HepG2 (cell line): ENCODE measurements around the gene PDE9A. TPM values are rescaled to one million over a fixed set of nuclear protein-coding genes. Genes with fewer than 3 reads are reported as not detected.

Source experiments
- AGO2 ChIP-seq: fragments of 200-400 bp; formaldehyde crosslinking; optimal IDR thresholded peaks from 2 replicates; pipeline ENCODE3; 2017; ENCODE audit warnings: mild to moderate bottlenecking, low read depth, low read length, moderate library complexity
- ARNT ChIP-seq: fragments of 450-650 bp; IDR thresholded peaks from 2 replicates; pipeline ENCODE4 v1.6.1; 2017
- DNMT1 ChIP-seq: sonication (generic); formaldehyde crosslinking; IDR thresholded peaks from 2 replicates; pipeline ENCODE4 v1.5.1; 2020; ENCODE audit warnings: mild to moderate bottlenecking, missing genetic modification reagents
- DPF2 ChIP-seq: sonication (generic); formaldehyde crosslinking; IDR thresholded peaks from 2 replicates; pipeline ENCODE4 v1.4.0; 2020; ENCODE audit warnings: mild to moderate bottlenecking, low read depth, missing genetic modification reagents, borderline replicate concordance
- EP300 ChIP-seq, 3 experiments: sonication (generic) in 1 of 3; formaldehyde crosslinking in 1 of 3; IDR thresholded peaks; 2 replicates each; pipeline versions ENCODE4 v1.5.1 to v1.6.1; 2011 to 2020; ENCODE audit warnings: low read depth in 2 of 3, low read length in 2 of 3, borderline replicate concordance in 1 of 3, improper control_type of control experiment in 1 of 3, mild to moderate bottlenecking in 1 of 3, missing genetic modification reagents in 1 of 3, moderate library complexity in 1 of 3
- FOXM1 ChIP-seq: sonication (generic); formaldehyde crosslinking; IDR thresholded peaks from 2 replicates; pipeline ENCODE4 v1.5.0; 2020; ENCODE audit warnings: missing genetic modification reagents
- HES4 ChIP-seq: sonication (generic); formaldehyde crosslinking; IDR thresholded peaks from 2 replicates; pipeline ENCODE4 v1.9.0; 2021; ENCODE audit warnings: mild to moderate bottlenecking, missing genetic modification reagents, borderline replicate concordance
- HHEX ChIP-seq: IDR thresholded peaks from 2 replicates; pipeline ENCODE4 v1.6.1; 2016; ENCODE audit warnings: control low read depth
- IKZF1 ChIP-seq: fragments of 450-650 bp; IDR thresholded peaks from 2 replicates; pipeline ENCODE4 v1.7.1; 2016
- KAT8 ChIP-seq: IDR thresholded peaks from 2 replicates; pipeline ENCODE4 v1.6.1; 2016; ENCODE audit warnings: missing genetic modification reagents, missing compliant biosample characterization
- KDM3A ChIP-seq: IDR thresholded peaks from 2 replicates; pipeline ENCODE4 v1.6.1; 2018; ENCODE audit warnings: low read depth, missing compliant biosample characterization
- MAX ChIP-seq: IDR thresholded peaks from 2 replicates; pipeline ENCODE4 v1.6.1; 2012; ENCODE audit warnings: inconsistent platforms
- MXI1 ChIP-seq: IDR thresholded peaks from 3 replicates; pipeline ENCODE4 v1.6.1; 2012; ENCODE audit warnings: low read depth, low read length, inconsistent platforms, borderline replicate concordance
- PPARG ChIP-seq: conservative IDR thresholded peaks from 2 replicates; pipeline ENCODE4 v1.6.1; 2016; ENCODE audit warnings: missing biosample characterization, missing genetic modification reagents
- REST ChIP-seq, 2 experiments: IDR thresholded peaks; 2 replicates each; pipeline ENCODE4 v1.6.1; 2011 to 2012; ENCODE audit warnings: low read length in 2 of 2, borderline replicate concordance in 1 of 2, low read depth in 1 of 2, mild to moderate bottlenecking in 1 of 2, moderate library complexity in 1 of 2
- RXRA ChIP-seq: sonication (generic); formaldehyde crosslinking; IDR thresholded peaks from 2 replicates; pipeline ENCODE4 v1.5.1; 2020; ENCODE audit warnings: missing genetic modification reagents
- SOX13 ChIP-seq, 3 experiments: fragments of 450-650 bp in 1 of 3; sonication (generic) in 1 of 3; formaldehyde crosslinking in 1 of 3; IDR thresholded peaks in 2 of 3; conservative IDR thresholded peaks in 1 of 3; 2 replicates each; pipeline versions ENCODE4 v1.5.0 to v1.6.1; 2016 to 2020; ENCODE audit warnings: antibody characterized with exemption in 1 of 3, mild to moderate bottlenecking in 1 of 3, missing compliant biosample characterization in 1 of 3, missing genetic modification reagents in 1 of 3, moderate library complexity in 1 of 3
- TCF12 ChIP-seq, 2 experiments: fragments of 450-650 bp in 1 of 2; sonication (generic) in 1 of 2; formaldehyde crosslinking in 1 of 2; IDR thresholded peaks; 2 replicates each; pipeline versions ENCODE4 v1.6.1 to v1.8.0; 2017 to 2022; ENCODE audit warnings: antibody characterized with exemption in 1 of 2, mild to moderate bottlenecking in 1 of 2, missing genetic modification reagents in 1 of 2, moderate library complexity in 1 of 2
- ZBTB1 ChIP-seq: sonication (generic); formaldehyde crosslinking; IDR thresholded peaks from 2 replicates; pipeline ENCODE4 v1.4.0; 2020; ENCODE audit warnings: missing genetic modification reagents, borderline replicate concordance
- ZBTB21 ChIP-seq: sonication (generic); formaldehyde crosslinking; IDR thresholded peaks from 2 replicates; pipeline ENCODE4 v1.4.0; 2020; ENCODE audit warnings: missing genetic modification reagents
- ZFP36 ChIP-seq: fragments of 150-350 bp; IDR thresholded peaks from 2 replicates; pipeline ENCODE4 v1.6.1; 2018; ENCODE audit warnings: borderline replicate concordance, low read length, low read depth; ENCODE audit not compliant: partially characterized antibody
- ZMAT3 ChIP-seq: sonication (generic); formaldehyde crosslinking; conservative IDR thresholded peaks from 2 replicates; pipeline ENCODE4 v1.7.0; 2021; ENCODE audit warnings: missing genetic modification reagents
- ZNF446 ChIP-seq: sonication (generic); formaldehyde crosslinking; IDR thresholded peaks from 2 replicates; pipeline ENCODE4 v1.5.0; 2020; ENCODE audit warnings: mild to moderate bottlenecking, missing genetic modification reagents
- ZSCAN30 ChIP-seq: sonication (generic); formaldehyde crosslinking; IDR thresholded peaks from 2 replicates; pipeline ENCODE4 v1.5.0; 2020; ENCODE audit warnings: mild to moderate bottlenecking, missing genetic modification reagents
- ZSCAN5A ChIP-seq: sonication (generic); formaldehyde crosslinking; IDR thresholded peaks from 2 replicates; pipeline ENCODE4 v1.8.0; 2022; ENCODE audit warnings: mild to moderate bottlenecking, missing genetic modification reagents, borderline replicate concordance
- polyA plus RNA-seq, 8 experiments: library from polyadenylated mRNA; depleted of rRNA in 3 of 8; stranded (reverse) in 7 of 8; unstranded in 1 of 8; fragments of >200 nt; fragmentation: Illumina TruSeq in 4 of 8; extraction: Trizol in 4 of 8; gene quantifications; 2 replicates each; pipeline versions ENCODE4 v1.2.1 to v1.2.3, GENCODE V29; 2011 to 2016; ENCODE audit warnings: low read depth in 4 of 8, missing spikeins in 1 of 8, mixed read lengths in 1 of 8; ENCODE audit not compliant: insufficient read depth in 1 of 8
- total RNA-seq, 5 experiments: library from RNA; depleted of rRNA; stranded (reverse); fragments of >200 nt; fragmentation: Illumina TruSeq; extraction: Trizol; gene quantifications; 2 replicates each; pipeline ENCODE4 v1.2.3, GENCODE V29; 2016; ENCODE audit warnings: low read depth in 1 of 5

PDE9A gene
- total and polyA plus RNA-seq, 2 of the 13 experiments (the other 11 are each of a cell fraction or from before 2014, with no cell fraction given), result 4.6 to 19.7 TPM

- TF ChIP-seq MAX (peak; percentile 52; the same call in 1 of the 2 replicates), ARNT (no peak), ZSCAN30 (no peak), IKZF1 (no peak), HHEX (no peak), SOX13 (IDR thresholded peaks at IDR 0.05) (no peak), SOX13 (CRISPR knock-in tag; conservative IDR thresholded peaks at IDR 0.05 in 1 of 2, IDR thresholded peaks at IDR 0.05 in 1 of 2) (peak in 1 of 2 experiments; percentile 23; a peak in 1 of 4 replicates), REST (IDR thresholded peaks at IDR 0.05; ENCODE audit: borderline replicate concordance in 1 of 2, low read depth in 1 of 2, low read length in 2 of 2) (no peak), DNMT1 (CRISPR knock-in tag) (no peak), RXRA (CRISPR knock-in tag) (peak; percentile 44; the same call in 1 of the 2 replicates), ZFP36 (no peak), KAT8 (CRISPR knock-in tag) (0 out of 2 replicates have a peak, but pooled peaks have one; percentile 48), AGO2 (no peak), EP300 (IDR thresholded peaks at IDR 0.05; ENCODE audit: low read depth in 2 of 2, low read length in 2 of 2) (peak in 1 of 2 experiments; percentile 37; a peak in 1 of 4 replicates), EP300 (CRISPR knock-in tag; IDR thresholded peaks at IDR 0.05; ENCODE audit: borderline replicate concordance) (no peak), ZBTB21 (0 out of 2 replicates have a peak, but pooled peaks have one; percentile 33), ZSCAN5A (CRISPR knock-in tag) (no peak), MXI1 (peak; percentile 41; the same call in 1 of the 3 replicates), ZBTB1 (CRISPR knock-in tag) (no peak), FOXM1 (CRISPR knock-in tag) (no peak), KDM3A (CRISPR knock-in tag) (no peak), PPARG (CRISPR knock-in tag) (no peak), ZNF446 (CRISPR knock-in tag) (no peak), HES4 (CRISPR knock-in tag) (no peak), TCF12 (IDR thresholded peaks at IDR 0.05) (no peak), TCF12 (CRISPR knock-in tag; IDR thresholded peaks at IDR 0.05) (no peak), DPF2 (no peak), ZMAT3 (CRISPR knock-in tag) (no peak)
These were observed 107.7 kb downstream of the PDE9A start (continued) for GRCh38 chr21:42760951-42761751.
